HG03442 (cell line): ENCODE measurements around the gene MAN1A1.
"Not testable (repeated sequence)": the region's sequence is repeated elsewhere in the genome, so short reads cannot be mapped to it uniquely, and the experiment has no call there.

ENCODE experiments used
- ATAC-seq: cut with Tn5 transposase; IDR thresholded peaks from one replicate; pipeline ENCODE4 v1.9.1; 2021; ENCODE audit warnings: mild to moderate bottlenecking, moderate library complexity; ENCODE audit not compliant: unreplicated experiment

MAN1A1 gene

GRCh38 chr6:119174085-119174445, 175.5 kb downstream of the MAN1A1 start:
- ATAC-seq: no peak

- no peak for ATAC-seq
These were observed 176.1 kb downstream of the MAN1A1 start for GRCh38 chr6:119173249-119174084.

- ATAC-seq: no peak
These were observed 176.7 kb downstream of the MAN1A1 start for GRCh38 chr6:119172824-119173223.

- ATAC-seq: no peak
These were observed 177.5 kb downstream of the MAN1A1 start for GRCh38 chr6:119171864-119172588.

GRCh38 chr6:119171088-119171841, 178.3 kb downstream of the MAN1A1 start:
- peak; percentile 60 for ATAC-seq

GRCh38 chr6:119170447-119171087, 179.0 kb downstream of the MAN1A1 start:
- ATAC-seq: no peak

- ATAC-seq: no peak
These were observed 179.5 kb downstream of the MAN1A1 start for GRCh38 chr6:119170103-119170446.

- ATAC-seq: not testable (repeated sequence)
These were observed 180.2 kb downstream of the MAN1A1 start for GRCh38 chr6:119169355-119169754.

GRCh38 chr6:119166024-119166784, 183.4 kb downstream of the MAN1A1 start:
- no peak for ATAC-seq

- ATAC-seq: no peak
These were observed 186.6 kb downstream of the MAN1A1 start for GRCh38 chr6:119163006-119163405.

GRCh38 chr6:119162134-119162775, 187.3 kb downstream of the MAN1A1 start:
- ATAC-seq: peak; percentile 76

GRCh38 chr6:119161438-119161837, 188.1 kb downstream of the MAN1A1 start:
- ATAC-seq: no peak

GRCh38 chr6:119160911-119161310, 188.7 kb downstream of the MAN1A1 start:
- ATAC-seq: no peak

- ATAC-seq: no peak
These were observed 191.3 kb downstream of the MAN1A1 start for GRCh38 chr6:119158057-119158848.

- no peak for ATAC-seq
These were observed 192.1 kb downstream of the MAN1A1 start for GRCh38 chr6:119157506-119157815.

- ATAC-seq: no peak
These were observed 192.6 kb downstream of the MAN1A1 start for GRCh38 chr6:119156757-119157505.

GRCh38 chr6:119156082-119156481, 193.5 kb downstream of the MAN1A1 start:
- ATAC-seq: not testable (repeated sequence)

GRCh38 chr6:119152187-119152586, 197.4 kb downstream of the MAN1A1 start:
- no peak for ATAC-seq
